ENCODE measurements around the gene PACRG.

GRCh38 chr6:163313981-163314380 lies 586.2 kb downstream of the PACRG start:
- TF ChIP-seq CTCF (conservative IDR thresholded peaks at IDR 0.05; ENCODE audit: low read length) (no peak), EZH2phosphoT487 (IDR thresholded peaks at IDR 0.05; ENCODE audit: borderline replicate concordance, low read depth, low read length) (no peak)

All from OCI-LY7 (cell line).